GM19397 (cell line): ENCODE results near the gene NOVA1.

Experiments used
- ATAC-seq: cut with Tn5 transposase; IDR thresholded peaks from one replicate; pipeline ENCODE4 v1.9.1; 2021; ENCODE audit warnings: mild to moderate bottlenecking, moderate library complexity; ENCODE audit not compliant: unreplicated experiment

The NOVA1 gene

GRCh38 chr14:26463136-26463535 lies 134.7 kb downstream of the NOVA1 start:
- no peak for ATAC-seq

GRCh38 chr14:26454105-26454504 lies 143.7 kb downstream of the NOVA1 start:
- no peak for ATAC-seq

DNA sequence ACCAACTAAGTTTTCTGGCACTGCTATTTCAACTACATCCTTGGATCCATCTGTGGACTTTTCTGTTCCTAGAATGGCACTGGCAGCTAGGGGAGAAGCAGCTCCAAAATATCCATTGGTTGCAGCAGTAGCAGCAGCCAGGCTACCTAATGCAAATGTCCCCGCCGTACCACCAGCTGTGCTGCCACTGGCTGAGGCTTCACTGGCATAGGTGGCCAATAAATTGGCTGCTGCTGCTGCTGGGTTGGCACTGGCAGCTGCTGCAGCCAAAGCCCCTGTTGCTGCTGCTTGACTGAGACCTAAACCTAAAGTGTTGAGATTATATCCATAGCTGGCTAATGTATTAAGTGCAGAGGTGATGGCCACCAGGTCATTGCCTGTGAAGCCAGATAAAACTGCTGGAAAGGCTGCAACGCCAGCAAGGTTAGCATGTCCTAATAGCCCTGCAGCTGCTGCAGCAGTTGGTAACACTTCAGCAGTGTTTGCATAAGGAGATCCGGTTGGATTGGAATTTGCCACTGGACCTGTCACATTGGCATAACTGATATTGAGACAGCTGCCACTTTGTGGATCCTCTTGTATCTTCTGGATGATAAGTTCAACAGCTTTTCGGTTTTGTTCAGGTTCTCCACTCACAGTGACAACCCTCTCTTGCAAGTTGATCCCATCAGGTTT lies 149.5 kb downstream of the NOVA1 start:
- ATAC-seq = no peak

DNA sequence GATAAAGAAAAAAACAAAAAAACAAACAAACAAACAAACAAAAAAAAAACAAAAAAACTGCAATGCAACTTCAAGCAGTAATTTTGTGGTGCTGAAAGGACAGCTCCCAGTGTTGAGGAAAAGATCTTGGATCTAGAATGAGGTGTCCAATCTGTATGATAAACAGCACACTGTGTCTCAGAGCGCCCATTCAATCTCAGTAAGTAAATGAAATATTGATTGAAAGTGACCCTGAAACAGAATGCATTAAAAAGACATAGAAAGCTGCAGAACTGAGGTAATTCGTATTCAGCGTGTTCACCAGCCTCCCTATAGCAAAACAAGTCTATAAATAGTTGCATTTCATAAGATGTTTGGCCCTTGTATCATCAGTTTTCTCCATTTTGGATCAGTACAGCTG lies 153.0 kb downstream of the NOVA1 start:
- ATAC-seq = no peak

DNA sequence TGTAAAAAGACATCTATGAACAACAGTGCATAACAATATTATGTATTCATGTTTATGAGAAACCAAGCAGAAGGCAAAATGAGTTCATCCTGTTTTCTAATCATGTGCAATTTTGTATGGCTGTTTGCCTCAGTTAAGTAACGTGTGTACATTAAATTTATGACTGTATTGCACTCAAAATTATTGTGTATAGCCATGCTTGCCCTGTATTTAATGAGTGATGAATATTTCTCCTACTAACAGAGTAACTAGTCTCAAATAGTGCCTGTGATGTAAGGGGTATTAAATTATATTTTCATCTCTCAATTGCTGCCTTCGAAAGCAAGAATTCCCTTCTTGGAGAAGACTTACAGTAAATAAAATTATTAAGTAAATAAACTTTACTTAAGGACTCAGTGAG lies 154.2 kb downstream of the NOVA1 start:
- no peak for ATAC-seq

GRCh38 chr14:26429205-26429604 lies 168.6 kb downstream of the NOVA1 start:
- ATAC-seq = no peak

- ATAC-seq = no peak
Measured at GRCh38 chr14:26427097-26427496, 170.7 kb downstream of the NOVA1 start.

DNA sequence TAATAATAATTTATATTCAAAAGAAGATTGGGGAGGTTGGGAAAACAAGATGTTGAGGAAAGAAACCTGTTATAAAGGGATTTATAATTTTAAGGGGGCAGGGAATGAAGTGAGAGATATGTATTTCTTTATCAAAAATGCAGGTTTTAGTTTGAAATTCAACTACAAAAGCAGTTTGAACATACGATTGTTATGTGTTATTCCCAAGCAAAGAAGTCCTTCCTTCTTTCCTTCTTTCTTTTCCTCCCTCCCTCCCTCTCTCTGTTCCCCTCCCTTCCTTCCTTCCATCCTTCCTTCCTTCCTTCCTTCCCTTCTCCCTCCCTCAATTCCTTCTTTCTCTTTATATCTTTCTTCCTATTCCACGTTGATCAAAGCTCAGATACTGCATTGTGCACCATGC lies 173.3 kb downstream of the NOVA1 start:
- ATAC-seq = no peak

- ATAC-seq = no peak
Measured at GRCh38 chr14:26415618-26416123, 182.2 kb downstream of the NOVA1 start.

DNA sequence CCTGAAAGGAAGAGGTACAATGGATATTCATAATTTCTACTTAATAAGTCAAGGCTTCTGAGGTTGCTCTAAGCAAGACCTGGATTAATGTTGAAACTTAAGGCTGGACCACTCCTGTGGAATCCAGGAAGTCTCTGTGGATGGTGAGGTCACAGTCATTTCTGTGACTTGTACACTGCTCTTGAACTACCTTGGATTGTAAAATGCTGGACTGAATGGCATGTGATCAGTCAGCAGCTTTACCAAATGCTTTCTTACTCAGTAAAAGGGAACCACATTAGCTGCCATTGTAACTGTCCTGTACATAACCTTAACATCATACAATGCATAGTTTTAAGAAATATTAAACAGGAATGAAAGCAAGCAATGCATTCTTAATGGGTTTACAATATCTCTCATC lies 182.9 kb downstream of the NOVA1 start:
- ATAC-seq = no peak

DNA sequence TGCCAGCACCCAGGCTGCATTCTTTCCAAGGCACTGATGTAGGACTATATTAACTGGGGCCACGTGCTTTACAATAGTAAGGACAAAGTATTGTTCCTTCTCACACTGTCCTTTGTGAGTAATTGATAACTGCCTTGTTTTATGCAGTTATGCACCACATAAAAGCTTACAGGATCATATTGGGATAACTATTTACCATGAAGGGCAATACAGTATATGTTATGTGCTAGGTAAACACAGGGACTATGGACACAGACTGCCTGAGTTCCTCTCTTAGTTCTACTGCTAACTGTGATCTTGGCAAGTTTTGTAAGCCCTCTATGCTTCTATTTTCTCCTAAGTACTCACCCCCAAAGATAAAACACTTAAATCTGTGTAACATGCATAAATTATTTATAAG lies 183.7 kb downstream of the NOVA1 start:
- ATAC-seq = no peak

DNA sequence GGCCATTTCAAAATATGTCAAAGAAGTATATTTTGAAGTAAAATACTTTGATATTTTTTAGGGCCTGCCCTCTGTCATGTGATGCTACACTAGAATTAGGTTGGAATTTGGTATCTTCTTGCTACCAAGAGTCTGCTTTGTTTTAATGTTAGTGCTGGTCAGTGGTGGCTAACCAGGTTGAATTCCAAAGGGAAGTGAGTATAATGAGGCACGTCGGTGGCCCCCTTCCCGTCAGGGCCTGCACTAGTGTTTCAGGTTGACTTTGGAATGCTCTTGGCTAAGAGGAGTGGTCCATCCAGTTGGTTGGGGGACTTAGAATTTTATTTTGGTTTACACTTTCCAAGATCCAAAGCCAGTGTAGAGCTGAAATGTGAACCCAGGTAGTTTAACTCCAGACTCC lies 185.4 kb downstream of the NOVA1 start:
- ATAC-seq = no peak

DNA sequence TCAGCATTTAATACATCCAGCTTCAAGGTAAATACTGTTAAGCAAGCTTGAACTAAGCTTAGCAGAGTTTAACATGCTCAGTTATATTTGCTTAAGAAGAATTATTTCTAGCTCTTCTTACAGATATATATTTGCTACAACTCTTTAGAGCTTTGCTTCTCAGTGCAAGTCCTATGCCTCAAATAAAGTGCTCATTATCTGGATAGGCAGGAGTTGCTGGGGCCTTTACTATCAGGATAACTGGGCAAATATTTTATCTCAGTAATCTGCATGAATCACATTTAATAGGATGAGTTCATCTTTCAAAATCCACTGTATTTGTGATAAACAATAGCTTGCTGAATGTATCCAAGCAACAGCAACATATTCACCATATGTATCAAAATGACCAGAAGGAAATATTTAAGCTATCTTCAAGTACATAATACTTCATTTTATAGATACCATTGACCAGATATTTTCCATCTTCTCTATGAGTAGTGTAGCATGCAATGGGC lies 187.6 kb downstream of the NOVA1 start:
- ATAC-seq = no peak

- ATAC-seq = no peak
Measured at GRCh38 chr14:26404927-26405326, 192.9 kb downstream of the NOVA1 start.

DNA sequence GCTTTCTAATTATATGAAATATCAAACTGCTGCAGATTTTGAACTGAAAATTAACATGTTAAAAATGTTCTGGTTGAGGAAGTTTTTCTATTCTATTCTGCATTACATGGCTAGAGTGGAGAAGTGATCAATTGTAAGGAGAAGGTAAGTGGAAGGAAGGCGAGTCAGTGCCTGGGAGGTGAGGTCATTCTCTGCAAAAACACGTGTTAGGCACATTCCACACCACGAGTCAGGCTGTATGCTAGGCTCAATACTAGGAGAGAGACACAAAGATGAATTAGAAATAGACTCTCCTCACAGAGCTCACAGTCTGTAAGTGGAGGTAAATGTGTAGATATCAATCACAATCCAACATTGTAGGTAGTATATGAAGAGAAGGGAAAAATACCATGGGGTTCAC lies 194.1 kb downstream of the NOVA1 start:
- no peak for ATAC-seq

GRCh38 chr14:26402126-26402525 lies 195.7 kb downstream of the NOVA1 start:
- ATAC-seq = no peak

- ATAC-seq = no peak
Measured at GRCh38 chr14:26401179-26401968, 196.5 kb downstream of the NOVA1 start.

DNA sequence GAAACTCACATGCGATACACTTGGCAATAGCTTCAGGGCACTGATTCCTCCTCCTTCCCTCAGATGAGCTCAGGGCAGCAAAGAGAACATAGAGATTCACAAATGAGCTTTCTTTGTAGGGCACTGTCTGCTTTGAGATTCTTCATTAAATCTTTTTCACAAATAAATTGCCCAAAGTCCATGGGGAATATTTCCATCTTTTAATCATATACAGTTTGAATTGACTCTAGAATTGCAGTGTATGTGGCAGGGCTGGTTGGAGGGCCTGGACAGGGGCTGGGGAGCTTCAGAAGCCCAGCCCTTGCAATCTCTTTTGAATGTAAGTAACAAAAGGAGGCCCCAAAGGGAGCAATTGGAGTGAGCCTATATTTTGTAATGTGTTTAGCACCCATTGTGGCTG lies 197.5 kb downstream of the NOVA1 start:
- no peak for ATAC-seq

DNA sequence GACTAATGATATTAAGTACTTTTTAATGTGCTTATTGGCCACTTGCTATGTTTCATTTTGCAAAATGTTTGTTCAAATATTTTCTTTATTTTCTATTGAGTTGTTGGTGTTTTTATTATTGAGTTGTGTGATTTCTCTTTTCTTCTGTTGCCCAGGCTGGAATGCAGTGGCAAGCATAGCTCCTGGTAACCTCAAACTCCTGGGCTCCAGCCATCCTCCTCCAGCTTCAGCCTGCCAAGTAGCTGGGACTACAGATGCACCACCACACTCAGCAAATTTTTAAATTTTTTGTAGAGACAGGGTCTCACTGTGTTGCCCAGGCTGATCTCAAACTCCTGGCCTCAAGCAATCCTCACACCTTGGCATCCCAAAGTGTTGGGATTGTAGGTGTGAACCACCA lies 199.2 kb downstream of the NOVA1 start:
- no peak for ATAC-seq
